Fibroblast of mammary gland (primary cell): ENCODE data around the gene IFNL3.
"Not testable (repeated sequence)": the region's sequence is repeated elsewhere in the genome, so short reads cannot be mapped to it uniquely, and the experiment has no call there.

Experiments used
- DNase-seq: peaks from one replicate; pipeline ENCODE4 v3.0.0-alpha.2; 2010; ENCODE audit warnings: low read depth
- H3K4me3 ChIP-seq: 2 replicates; pipeline ENCODE4 v1.5.1; 2011; ENCODE audit warnings: low read depth, mild to moderate bottlenecking, low read length, moderate library complexity; ENCODE audit not compliant: control insufficient read depth
- TF ChIP-seq, protein P1 (sequence below): conservative IDR thresholded peaks from 2 replicates; pipeline ENCODE4 v1.5.1; 2011; ENCODE audit warnings: low read depth, low read length, inconsistent platforms; ENCODE audit not compliant: control insufficient read depth, insufficient read depth

IFNL3 gene

DNA sequence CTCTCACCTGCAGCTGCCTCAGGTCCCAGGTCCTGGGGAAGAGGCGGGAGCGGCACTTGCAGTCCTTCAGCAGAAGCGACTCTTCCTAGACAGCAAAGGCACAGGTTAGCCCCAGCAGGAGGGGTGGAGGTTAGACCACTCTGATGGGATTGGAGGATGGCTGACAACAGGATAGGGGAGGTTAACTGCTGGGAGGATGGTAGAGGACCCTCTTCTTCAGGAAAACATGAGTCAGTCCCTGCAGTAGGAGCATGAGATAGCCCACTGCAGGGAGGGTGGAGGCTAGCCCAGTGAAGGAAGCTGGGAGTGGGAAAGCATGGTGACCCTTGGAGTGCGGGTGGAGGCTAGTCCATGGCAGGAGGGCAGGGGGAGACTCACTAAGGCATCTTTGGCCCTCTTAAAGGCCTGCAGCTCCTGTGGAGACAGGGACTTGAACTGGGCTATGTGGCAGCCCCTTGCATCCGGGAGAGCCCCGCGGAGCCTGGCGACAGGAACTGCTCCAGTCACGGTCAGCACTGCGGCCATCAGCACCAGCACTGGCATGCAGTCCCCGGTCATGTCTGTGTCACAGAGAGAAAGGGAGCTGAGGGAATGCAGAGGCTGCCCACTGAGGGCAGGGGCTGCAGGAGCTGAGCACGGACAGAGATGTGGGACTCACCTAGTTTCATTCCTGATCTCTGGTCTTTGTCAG, at the start of gene IFNL3:
Gene IFNL3, minus strand, starts transcription at position 597 of the 691 bp plus-strand sequence. Its CDS starts 39 bp downstream, at position 558.
- DNase-seq, H3K4me3 ChIP-seq: not testable (repeated sequence)

DNA sequence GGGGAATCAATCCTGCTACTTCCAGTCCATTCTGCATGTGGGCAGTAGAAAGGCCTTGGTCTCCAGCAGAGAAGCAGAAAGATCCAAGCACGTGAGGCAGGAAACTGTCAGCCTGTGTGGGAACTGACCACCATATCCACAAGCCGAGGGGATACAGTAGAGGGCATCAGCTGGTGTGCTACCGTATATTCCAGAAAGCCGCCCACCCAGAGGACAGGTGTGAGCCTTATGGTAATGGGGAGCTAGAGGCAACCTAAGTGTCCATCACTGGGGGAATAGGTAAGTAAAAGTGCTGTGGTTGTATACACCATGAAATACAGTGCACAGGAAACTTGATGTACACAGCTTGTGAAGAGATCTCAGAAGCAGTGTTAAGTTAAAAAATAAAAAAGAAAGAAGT, 48.6 kb upstream of the IFNL3 start:
- TF ChIP-seq, protein P1, sequence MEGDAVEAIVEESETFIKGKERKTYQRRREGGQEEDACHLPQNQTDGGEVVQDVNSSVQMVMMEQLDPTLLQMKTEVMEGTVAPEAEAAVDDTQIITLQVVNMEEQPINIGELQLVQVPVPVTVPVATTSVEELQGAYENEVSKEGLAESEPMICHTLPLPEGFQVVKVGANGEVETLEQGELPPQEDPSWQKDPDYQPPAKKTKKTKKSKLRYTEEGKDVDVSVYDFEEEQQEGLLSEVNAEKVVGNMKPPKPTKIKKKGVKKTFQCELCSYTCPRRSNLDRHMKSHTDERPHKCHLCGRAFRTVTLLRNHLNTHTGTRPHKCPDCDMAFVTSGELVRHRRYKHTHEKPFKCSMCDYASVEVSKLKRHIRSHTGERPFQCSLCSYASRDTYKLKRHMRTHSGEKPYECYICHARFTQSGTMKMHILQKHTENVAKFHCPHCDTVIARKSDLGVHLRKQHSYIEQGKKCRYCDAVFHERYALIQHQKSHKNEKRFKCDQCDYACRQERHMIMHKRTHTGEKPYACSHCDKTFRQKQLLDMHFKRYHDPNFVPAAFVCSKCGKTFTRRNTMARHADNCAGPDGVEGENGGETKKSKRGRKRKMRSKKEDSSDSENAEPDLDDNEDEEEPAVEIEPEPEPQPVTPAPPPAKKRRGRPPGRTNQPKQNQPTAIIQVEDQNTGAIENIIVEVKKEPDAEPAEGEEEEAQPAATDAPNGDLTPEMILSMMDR, result no peak
- no peak for DNase-seq
- no peak overlapping the region for H3K4me3 ChIP-seq

DNA sequence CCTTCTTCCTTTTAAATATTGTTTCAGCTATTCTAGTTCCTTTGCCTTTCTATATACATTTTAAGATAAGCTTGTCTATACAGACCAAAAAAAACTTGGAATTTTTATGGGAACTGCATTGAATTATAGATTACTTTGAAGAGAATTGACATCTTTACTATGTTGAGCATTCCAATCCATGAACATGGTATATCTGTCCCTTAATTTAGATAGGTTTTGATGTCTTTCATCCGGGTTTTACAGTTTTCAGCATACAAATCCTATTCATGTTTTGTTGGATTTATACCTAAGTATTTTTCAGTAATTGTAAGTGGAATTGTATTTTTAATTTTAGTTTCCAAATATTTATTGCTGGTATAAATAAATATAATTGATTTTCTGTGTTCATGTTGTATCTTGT, 39.2 kb upstream of the IFNL3 start:
- DNase-seq, result no peak
- TF ChIP-seq, protein P1, result no peak
- no peak overlapping the region for H3K4me3 ChIP-seq

DNA sequence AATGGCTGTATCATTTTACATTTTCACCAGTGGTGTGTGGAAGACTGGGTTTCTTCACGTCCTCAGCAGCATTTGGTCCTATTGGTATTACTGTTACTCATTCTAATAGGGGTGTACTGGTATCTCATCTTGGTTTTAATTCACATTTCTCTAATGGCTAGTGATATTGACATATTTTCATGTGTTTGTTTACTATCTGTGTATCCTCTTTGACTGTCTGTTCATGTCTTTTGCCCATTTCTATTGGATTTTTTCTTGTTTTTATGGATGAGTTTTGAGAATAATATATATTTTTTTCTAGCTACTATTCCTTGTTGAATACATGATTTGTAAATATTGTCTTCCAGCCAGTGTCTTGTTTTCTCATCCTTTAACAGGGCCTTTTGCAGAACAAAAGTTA, 37.2 kb upstream of the IFNL3 start:
- TF ChIP-seq, protein P1, result no peak
- no peak for DNase-seq
- H3K4me3 ChIP-seq, result no peak overlapping the region

DNA sequence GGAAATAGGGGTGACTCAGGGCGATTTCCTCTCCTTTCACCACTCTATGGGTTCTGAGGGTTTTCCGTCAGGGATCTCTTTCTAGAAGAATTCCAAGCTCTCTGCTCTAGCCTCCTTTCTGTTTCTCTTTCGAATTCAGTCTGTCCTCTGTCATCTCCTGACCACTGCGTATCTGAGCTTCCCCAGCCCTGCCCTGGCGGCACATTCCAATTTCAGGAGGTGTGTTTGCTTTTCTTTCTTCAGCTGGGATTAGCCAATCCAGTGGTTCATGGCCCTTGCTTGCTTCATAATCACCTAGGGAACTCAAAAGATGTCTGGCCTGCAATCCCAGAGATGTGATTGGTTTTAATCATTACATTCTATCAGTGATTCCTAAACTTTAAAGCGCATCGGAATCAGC, 32.8 kb upstream of the IFNL3 start:
- TF ChIP-seq, protein P1, result no peak
- no peak overlapping the region for H3K4me3 ChIP-seq
- DNase-seq, result no peak

DNA sequence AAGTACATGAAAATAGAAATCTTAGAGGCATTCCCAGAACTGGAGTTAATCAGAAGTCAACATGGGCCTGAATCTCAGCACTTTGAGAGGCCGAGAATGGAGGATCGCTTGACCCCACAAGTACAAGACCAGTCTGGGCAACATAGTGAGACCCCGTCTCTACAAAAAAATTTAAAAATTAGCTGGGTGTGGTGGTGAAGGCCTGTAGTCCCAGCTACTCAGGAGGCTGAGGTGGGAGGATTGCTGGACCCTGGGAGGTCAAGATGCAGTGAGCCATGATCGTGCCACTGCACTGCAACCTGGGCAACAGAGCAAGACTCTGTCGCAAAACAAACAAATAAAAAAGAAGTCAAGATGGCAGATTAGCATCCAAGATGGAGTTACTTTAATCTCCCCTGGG, 31.9 kb upstream of the IFNL3 start:
- TF ChIP-seq, protein P1, result no peak
- DNase-seq, result no peak
- no peak overlapping the region for H3K4me3 ChIP-seq

DNA sequence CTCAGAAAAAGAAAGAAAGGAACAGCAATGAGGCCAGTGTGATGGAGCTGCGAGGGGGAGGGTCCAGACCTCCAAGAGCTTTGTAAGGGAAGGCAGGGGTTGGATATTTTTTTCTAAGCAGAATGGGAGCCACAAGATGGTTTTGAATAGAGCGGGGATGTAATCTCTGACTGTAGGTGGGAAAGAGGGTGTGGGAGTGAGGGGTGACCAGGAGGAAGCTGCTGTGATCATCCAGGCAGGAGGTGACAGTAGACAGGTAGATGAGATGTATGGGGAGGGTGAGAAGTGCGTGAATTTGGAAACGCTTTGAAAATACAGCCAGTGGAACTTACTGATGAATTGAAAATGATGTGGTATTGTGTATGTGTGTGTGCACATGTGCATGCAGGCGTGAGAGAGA, 30.8 kb upstream of the IFNL3 start:
- TF ChIP-seq, protein P1, result no peak
- no peak overlapping the region for H3K4me3 ChIP-seq
- DNase-seq, result no peak

DNA sequence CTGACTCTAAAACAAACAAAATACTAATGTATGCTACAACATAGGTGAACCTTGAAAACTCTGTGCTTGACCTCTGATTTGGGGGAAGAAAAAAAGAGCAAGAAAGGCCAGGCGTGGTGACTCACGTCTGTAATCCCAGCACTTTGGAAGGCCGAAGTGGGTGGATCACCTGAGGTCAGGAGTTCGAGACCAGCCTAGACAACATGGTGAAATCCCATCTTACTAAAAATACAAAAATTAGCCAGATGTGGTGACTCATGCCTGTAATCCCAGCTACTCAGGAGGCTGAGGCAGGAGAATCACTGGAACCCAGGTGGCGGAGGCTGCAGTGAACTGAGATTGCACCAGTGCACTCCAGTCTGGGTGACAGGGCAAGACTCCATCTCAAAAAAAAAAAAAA, 29.1 kb upstream of the IFNL3 start:
- DNase-seq, H3K4me3 ChIP-seq: not testable (repeated sequence)
